HG03064 (cell line): ENCODE measurements around the gene YPEL1.
"Not testable (repeated sequence)": the region's sequence is repeated elsewhere in the genome, so short reads cannot be mapped to it uniquely, and the experiment has no call there.

ENCODE experiments used
- ATAC-seq: cut with Tn5 transposase; IDR thresholded peaks from one replicate; pipeline ENCODE4 v1.9.1; 2021; ENCODE audit warnings: low read depth; ENCODE audit not compliant: unreplicated experiment

YPEL1 gene

DNA sequence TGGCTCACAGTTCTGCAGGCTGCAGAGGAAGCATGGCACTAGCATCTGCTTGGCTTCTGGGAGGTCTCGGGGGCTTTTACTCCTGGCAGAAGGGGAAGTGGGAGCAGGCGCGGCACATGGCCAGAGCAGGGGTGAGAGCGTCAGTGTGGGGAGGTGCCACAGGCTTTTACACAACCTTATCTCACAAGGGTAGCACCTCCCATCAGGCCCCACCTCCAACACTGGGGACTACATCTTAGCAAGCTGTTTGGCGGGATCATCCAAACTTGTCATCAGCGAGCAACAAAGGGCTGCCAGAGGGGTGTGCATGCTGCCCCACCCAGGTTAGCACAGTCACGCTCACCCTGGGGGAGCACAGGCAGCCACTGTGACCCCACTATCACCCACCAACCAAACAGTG, 18.9 kb upstream of the YPEL1 start:
- no peak for ATAC-seq

DNA sequence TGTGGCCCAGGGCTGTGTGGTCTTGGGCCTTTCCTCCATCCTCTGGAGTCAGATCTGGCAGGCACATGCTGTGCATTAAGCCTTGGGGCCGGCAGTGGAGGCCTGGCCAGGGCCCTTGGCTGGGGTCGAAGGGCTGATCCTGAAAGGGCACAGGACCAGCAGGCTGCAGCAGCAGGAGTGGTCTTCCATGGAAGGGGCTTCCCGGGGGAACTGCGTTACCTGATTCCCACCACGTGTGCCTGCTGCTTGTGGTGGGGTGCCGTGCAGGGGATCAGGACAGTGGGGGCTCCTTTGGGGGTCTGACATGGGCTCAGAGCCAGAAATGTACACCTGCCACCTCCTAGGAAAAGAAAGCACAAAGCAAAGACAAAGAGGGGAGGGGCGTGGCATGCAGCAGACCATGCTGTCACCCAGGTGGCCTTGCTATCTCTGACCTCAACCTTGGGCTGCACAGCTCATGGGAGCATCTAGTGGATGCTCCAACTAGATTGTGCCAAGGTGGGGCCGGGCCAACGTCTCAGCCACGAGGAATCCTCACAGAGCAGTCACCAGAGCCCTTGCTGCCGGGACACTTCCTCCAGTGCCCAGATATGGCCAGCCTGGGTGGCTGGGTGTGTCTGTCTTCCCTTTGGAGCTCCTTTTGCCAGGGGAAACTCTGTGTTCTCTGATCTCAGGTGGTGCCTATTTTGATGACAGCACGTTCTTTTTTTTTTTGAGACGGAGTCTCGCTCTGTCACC, 17.9 kb upstream of the YPEL1 start:
- ATAC-seq, result no peak

DNA sequence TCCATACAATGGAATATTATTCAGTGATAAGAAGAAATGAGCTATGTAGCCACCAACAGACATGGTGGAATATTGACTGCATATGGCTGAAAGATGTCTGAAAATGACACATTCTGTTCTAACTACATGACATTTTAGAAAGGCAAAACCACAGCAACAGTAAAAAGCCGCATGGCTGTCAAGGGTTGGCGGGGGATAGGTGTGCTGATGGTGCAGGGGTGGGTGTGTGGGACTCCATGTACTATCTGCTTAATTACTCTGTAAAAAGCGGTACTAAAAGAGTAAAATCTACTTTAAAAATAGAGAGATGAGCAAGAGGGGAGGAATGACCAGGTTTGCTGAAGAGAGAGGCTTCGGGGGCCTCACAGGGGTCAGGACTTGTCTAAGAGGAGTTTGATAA, 16.7 kb upstream of the YPEL1 start:
- ATAC-seq, result no peak

DNA sequence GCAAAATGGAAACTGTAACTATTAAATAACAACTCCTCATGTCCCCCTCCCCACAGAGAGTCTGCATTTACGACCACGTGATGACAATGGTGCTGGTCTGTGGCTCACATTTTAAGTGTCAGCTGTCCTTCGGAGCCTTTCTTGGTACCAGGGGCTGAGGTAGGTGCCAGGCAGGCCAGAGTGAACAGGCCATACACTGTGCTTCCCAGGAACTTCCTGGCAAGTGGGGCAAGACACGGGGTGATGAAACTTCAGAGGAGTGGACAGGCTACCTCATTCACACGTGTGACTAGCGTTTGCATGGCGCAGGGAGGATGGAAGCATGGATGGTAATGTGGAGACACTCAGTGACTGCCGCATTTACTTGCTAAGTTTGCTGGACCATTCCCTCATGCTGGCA, 10.4 kb upstream of the YPEL1 start:
- no peak for ATAC-seq

DNA sequence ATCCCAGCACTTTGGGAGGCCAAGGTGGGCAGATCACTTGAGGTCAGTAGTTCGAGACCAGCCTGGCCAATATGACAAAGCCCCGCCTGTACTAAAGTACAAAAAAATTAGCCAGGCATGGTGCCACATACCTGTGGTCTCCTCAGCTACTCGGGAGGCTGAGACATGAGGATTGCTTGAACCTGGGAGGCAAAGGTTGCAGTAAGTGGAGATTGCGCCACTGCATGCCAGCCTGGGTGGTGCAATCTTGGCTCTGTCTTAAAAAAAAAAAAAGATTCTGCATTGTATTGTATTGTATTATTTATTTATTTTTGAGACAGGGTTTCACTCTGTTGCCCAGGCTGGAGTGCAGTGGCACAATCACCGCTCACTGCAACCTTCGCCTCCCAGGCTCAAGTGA, 9.3 kb upstream of the YPEL1 start:
- not testable (repeated sequence) for ATAC-seq

DNA sequence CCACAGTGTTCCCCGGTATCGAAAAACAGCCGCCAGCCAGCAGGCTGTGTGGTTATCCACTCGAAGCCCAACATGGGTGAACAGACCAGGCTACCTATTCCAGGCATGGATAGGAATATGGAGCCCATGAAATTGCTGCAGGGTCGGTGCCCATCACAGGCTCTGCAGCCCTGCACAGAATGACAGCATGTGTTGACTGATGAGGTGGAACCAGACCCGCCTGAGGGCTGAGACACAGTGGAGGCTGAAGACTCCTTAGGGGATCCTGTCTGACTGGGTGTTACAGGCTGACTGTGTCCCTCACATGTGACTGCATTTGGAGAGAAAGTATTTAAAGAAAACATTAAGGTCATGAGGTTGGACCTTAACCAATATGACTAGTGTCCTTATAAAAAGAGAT, 6.2 kb upstream of the YPEL1 start:
- ATAC-seq, result no peak

DNA sequence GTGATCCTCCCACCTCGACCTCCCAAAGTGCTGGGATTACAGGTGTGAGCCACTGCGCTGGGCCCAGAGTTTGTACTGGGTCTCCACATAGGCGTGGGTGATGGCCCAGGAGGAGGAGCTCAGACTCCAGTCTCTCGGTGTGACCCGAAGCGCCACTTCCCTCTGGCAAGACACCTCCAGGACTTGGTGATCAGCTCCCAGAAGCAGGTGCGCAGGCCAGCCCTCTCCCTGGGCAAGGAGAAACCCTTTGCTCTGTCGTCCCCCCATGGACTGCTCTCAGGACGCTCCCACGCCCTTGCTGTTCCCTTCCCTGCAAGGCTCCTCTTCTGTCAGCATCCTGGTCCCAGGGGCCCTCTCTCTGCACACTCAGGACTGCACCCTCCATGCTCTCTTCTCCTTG, 5.5 kb upstream of the YPEL1 start:
- no peak for ATAC-seq

DNA sequence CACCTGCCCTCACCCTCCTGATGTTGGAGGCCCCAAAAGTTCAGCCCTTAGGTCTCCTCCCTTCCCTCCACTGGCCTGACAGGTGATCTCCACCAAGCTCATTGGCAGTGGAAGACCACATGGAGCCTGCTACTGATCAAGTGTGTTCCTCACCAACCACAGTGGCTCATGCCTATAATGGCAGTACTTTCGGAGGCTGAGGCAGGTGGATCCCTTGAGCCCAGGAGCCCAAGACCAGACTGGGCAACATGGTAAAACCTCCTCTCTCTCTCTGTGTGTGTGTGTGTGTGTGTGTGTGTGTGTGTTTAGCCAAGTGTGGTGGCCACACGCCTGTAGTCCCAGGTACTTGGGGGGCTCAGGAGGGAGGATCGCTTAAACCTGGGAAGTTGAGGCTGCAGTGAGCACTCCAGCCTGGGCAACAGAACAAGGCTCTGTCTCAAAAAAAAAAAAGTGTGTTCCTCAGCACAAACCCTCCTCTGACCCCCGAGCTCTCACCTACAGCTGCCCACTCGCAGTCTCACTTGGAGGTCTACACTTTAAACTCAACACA, 4.3 kb upstream of the YPEL1 start:
- ATAC-seq, result no peak

DNA sequence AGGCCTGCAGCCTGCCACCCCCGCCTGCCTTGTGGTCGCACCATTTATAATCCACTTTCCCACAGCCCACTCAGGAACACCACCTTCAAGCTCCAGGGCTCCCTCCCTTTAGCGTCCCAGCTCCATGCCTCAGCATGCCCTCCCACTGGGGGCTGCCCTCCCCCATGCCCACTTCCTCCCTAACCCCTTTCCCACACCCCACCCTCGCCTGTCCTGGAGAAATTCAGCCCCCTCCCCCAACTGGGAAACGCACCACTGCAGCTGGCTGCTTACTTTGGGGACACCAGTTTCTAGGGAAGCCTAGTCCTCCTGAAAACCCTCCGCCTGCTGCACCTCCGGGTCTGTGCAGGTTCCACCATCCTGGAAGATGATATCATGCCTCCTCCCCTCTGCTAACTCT, 3.4 kb upstream of the YPEL1 start:
- ATAC-seq, result no peak

DNA sequence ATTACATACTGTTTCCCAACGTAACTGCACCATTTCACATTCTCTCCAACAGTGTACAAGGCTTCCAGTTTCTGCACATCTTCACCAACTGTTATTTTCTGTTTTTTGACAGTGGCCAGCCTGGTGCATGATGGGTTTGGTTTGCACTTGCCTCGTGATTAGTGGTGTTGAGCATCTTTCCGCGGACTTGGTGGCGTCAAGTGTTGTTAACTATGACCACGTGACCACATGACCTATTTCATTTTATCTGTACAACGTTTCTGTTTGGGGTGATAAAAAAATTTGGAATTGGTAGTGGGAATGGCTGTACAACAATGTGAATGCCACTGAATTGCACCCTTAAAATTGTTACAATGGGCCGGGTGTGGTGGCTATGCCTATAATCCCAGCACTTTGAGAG, 2.5 kb upstream of the YPEL1 start:
- no peak for ATAC-seq

DNA sequence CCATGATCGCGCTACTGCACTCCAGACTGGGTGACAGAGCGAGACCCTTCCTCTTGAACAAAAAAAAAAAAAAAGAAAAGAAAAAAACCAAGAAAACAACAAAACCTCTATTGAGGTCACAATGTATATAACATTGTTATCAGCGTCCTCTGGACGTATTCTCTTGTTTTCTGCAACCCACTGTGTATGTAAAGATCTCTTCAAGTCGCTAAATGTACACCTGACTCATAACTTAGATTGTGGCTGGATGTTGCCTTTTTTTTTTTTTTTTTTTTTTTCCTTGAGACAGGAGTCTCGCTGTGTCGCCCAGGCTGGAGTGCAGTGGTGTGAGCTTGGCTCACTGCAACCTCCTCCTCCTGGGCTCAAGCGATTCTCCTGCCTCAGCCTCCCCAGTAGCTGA, 1.4 kb upstream of the YPEL1 start:
- no peak for ATAC-seq

DNA sequence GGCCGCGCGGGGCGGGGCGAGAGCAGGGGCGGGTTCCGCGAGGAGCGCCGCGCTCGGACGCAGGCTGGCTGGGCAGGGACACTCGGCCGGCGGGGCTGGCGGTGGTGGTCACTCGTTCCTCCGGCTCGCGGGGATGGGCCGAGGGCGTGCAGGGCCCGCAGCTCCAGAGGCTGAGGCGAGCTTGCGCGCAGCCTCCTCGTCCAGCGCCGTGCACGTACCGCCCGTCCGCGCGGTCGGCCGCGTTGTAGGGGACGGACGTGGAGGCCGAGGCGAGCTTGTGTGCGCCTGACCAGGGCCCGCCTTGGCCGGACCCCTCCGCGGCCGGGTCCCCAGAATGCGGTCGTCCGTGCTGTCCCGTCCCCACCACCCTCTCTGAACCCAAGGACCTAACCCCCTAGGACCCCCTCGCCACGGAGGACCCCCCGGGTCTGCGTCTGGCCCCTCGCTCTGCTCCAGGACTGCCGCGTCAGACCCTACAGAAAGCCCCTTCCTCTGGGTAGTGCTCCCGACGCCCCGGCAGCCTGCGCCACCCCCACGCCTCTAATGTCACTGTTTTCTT, 569 bp upstream of the YPEL1 start:
- no peak for ATAC-seq

DNA sequence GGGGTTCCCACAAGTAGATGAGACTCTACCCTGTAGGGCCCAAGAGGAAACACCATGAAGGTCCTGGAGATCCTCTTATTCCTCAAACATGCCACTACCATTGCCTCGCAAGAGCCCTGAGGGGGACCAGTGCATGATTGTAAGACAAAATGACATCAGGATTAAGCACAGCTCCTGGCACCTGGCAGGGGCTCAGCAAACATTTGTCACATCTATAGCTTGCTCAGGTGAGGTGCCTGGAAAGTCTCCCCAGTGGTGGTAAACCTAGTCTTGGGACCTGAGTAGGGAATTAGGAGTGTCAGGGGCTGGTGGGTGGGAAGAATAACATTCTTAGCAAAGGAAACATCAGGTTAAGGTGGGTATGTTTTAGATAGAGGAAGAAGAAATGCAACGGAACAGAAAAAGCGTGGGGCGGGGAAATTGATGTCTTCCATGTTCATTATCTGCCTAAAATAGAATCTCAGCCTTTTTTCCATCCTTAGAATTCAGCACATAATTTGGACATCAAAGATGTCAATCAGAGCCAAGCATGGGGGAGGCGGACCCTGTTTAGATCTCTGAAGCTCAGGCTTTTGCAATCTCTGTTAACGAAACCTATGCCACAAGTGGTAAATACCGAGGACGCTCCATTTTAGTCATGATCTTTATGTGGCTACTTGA, 924 bp downstream of the YPEL1 start:
- ATAC-seq, result no peak

DNA sequence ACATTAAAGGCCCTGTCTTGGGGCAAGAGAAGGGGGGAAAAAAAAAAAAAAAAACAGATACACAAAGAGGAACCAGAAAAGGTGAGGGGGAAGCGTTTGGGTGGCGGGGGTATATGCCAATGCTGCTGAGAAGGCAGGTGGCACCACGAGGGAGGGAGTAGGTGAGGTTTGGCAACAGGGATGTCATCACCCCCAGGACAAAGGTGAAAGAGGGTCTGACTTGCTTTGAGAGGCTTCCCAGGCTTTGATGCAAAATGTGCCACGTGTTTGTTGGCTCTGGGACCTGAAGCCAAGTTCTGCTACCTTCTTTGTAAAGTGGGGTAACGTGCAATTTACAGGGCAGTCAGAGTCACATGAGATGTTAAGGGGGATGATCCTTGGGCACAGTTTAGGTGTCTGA, 4.1 kb downstream of the YPEL1 start:
- ATAC-seq, result no peak

DNA sequence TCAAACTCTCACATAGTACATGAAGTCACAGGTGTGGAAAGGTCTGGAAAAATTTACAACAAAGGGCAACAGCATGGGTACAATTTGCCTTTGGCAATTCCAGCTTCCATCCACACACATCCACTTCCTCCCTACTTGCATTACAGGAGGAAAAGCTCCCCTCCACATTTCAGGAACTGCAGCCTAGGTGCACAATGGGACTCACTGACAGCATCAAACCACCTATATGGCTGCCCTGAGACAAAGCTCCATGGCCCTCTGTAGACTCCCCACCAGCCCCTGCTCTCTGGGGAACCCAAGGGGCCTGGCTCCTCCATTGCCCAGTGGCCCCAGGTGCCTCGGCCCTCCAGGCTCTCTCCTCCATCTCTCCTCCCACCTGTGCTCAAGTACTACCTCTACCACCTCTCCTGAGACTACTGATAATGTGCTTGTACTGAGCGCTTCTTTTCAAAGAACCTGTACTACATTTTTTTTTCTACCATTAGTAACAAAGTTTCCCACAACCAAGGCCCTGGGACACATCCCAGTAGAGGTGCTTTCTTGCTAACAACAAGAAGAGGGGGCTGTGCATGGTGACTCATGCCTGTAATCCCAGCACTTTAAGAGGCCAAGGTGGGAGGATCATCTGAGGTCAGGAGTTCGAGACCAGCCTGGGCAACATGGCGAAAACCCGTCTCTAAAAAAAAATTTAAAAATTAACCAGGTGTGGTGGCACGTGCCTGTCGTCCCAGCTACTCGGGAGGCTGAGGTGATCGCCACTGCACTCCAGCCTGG, 4.9 kb downstream of the YPEL1 start:
- ATAC-seq, result no peak

DNA sequence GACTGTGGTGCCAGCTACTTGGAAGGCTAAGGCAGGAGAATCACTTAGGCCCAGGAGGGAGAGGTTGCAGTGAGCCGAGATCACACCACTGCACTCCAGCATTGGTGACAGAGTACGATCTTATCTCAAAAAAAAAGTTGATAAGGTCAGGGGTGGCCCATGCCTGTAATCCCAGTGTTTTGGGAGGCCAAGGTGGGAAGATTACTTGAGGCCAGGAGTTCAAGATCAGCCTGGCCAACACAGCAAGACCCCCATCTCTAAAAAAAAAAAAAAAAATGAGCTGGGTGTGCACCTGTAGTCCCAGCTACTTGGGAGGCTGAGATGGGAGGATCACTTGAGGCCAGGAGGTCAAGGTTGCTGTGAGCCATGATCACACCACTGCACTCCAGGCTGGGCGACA, 6.4 kb downstream of the YPEL1 start:
- ATAC-seq, result not testable (repeated sequence)

DNA sequence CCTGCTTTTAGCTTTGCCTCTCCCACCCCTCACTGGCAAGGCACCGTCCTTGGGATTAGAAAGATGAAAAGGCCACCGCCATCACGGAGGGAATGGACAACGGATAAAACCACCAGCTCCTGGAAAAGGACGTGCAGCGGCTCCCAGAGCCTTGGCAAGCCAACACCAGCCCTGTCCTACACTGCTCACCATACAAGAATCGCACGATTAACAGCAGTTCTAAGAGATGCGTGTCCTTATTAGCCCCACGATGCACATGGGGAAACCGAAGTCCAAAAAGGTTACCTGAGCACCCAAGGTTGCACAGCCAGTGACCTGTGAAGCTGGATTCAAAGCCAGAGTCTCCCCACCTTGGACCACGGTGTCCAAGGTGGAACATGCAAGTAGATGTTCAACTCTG, 7.3 kb downstream of the YPEL1 start:
- ATAC-seq, result no peak

DNA sequence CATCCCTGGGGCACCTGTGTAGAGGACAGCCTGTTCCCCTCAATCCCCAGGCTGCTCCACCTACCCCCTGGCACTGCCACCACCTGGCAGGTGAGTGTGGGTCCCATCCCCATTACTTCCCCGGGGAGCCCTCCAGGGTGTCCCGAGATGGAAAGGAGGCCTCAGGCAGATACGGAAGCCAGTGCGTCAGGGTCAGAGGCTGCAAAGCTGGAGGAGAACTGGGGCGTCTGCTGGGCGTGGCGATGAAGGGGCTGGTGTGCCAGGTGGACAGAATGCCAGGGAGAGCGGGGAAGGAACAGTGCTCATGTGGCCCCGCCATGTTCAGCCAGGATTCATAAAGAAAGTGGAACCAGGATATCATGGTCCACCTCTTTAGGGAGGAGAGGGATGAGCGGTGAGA, 7.8 kb downstream of the YPEL1 start:
- no peak for ATAC-seq

DNA sequence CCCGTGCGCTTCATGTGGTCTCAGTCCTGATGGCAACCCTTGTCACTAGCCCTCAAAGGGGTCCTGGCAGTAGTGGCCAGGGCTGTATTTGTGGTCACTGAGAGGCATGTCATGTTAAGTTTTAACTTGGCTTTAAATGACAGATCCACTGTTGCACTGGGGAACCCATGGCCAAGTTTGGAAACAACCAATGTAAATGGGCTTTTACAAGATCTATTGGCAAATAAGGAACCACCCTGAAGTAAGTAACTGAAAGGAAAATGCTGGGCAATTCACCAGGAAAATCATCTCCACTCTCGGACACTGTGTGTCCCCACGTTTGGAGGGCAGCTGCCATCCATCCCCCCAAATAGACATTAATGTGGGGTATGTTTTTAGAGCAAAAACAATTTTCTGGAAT, 8.4 kb downstream of the YPEL1 start:
- no peak for ATAC-seq

DNA sequence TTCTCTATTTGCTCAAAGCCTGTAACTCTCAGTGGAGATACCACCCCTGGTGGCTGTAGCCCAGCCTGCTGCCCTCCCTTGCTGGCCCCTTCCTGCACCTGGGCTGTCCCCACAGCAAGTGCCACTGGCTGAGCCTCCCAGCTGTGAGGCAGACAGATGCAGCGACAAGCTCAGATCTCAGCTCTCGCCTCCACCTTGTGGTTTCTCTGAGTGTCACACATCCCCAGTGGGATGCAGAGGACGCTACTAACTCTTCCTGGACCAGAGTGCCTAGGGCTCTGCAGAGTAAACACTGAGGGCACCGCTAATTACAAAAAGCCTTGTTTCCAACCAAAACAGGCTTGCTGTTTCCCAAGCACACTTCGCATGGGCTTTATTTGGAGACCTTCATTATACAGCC, 8.9 kb downstream of the YPEL1 start:
- no peak for ATAC-seq

DNA sequence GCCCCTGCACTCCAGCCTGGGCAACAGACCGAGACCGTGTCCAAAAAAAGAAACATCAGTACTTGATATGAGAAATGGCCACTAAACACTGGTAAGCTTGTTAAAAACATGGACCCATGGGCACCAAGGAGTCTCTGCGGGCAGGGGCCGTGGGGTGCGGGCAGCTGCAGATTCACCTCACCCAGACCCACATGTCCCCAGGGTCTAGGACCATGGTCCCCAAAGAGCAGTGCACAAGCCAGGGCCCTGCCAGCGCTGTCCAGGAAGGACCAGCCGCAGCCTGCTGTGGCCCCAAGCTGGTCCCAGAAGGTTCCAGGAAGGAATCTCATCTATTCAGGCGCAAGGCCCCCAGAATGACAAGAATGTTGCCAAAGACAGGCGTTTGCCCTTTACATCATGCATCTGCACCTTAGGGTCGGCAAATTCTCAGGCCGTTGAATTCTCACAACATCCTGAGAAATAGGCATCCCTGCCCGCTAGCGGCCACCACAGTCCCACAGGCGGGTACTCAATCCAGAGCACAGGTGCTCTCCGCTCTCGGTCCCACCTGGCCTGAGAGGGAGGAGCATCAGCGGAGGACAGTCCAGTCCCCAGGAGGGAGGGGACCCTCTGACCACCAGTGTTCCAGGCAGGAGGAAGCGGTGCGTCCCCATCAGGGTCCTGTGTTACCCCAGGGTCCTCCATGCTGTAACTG, 9.5 kb downstream of the YPEL1 start:
- no peak for ATAC-seq
